HepG2 (cell line): ENCODE results near the gene RIMOC1. TPM values are rescaled to one million over a fixed set of nuclear protein-coding genes. Genes with fewer than 3 reads are reported as not detected.

Experiments used
- ATAC-seq: fragments of 200-7000 bp; cut with Tn5 transposase; 3 replicates; pipeline ENCODE4 v1.9.1; 2020; ENCODE audit warnings: mild to moderate bottlenecking, moderate library complexity
- BruUV-seq: library from RNA; stranded (reverse); fragments of 400-500 nt; replicated peaks from 2 replicates; lab custom pipeline; 2021; lab: Mats Ljungman, UMichigan
- CTCF ChIA-PET: fragments of 300-600 bp; formaldehyde crosslinking; extraction: SDS; loops from one replicate; lab custom pipeline; 2021; ENCODE audit warnings: low total read pairs, inconsistent platforms, low intra/inter-chr PET ratio; lab: Yijun Ruan, JAX
- POLR2A ChIA-PET: fragments of 350-600 bp; sonication (Branson Sonifier 250); formaldehyde crosslinking; loops from one replicate; lab custom pipeline; 2020; ENCODE audit warnings: antibody characterized with exemption, inconsistent platforms; lab: Yijun Ruan, JAX
- DNase-seq: peaks from one replicate; pipeline ENCODE4 v3.0.0-alpha.2; 2015; ENCODE audit warnings: low spot score
- FAIRE-seq: peaks from 3 replicates; lab custom pipeline; 2011; peaks lifted over from hg19 to GRCh38; lab: Jason Lieb, UNC
- H2AFZ ChIP-seq: one replicate; pipeline ENCODE4 v1.6.1; 2011; ENCODE audit warnings: low read length, inconsistent platforms
- H3K27ac ChIP-seq: fragments of 300-600 bp; 3 replicates; pipeline ENCODE4 v1.8.0; 2011; ENCODE audit warnings: mixed run types, mild to moderate bottlenecking, mixed read lengths, low read length, inconsistent platforms; ENCODE audit not compliant: insufficient read depth; ENCODE audit errors: extremely low read length
- H3K27me3 ChIP-seq, 2 experiments: fragments of 200-600 bp in 1 of 2; 2 replicates in 1 of 2; 3 replicates in 1 of 2; pipeline versions ENCODE4 v1.6.0 to v1.8.0; 2011; ENCODE audit warnings: low read length in 2 of 2, mild to moderate bottlenecking in 2 of 2, moderate library complexity in 2 of 2, inconsistent platforms in 1 of 2; ENCODE audit not compliant: insufficient read depth in 2 of 2, control insufficient read depth in 1 of 2
- H3K36me3 ChIP-seq, 2 experiments: fragments of 200-600 bp in 1 of 2; replicated peaks in 1 of 2; 2 replicates in 1 of 2; 3 replicates in 1 of 2; pipeline versions ENCODE4 v1.5.1 to v1.8.0; 2011; ENCODE audit warnings: low read length in 2 of 2, inconsistent platforms in 1 of 2; ENCODE audit not compliant: insufficient read depth in 2 of 2, control insufficient read depth in 1 of 2
- H3K4me1 ChIP-seq: 2 replicates; pipeline ENCODE4 v1.5.1; 2012; ENCODE audit warnings: low read length, inconsistent platforms; ENCODE audit not compliant: insufficient read depth
- H3K4me2 ChIP-seq: 2 replicates; pipeline ENCODE4 v1.6.0; 2011; ENCODE audit warnings: low read depth, low read length, inconsistent platforms
- H3K4me3 ChIP-seq, 3 experiments: fragments of 200-600 bp in 1 of 3; sonication (generic), shearing (Covaris generic) in 1 of 3; replicated peaks in 1 of 3; 2 replicates each; pipeline ENCODE4 v1.5.1; 2011 to 2016; ENCODE audit warnings: low read length in 3 of 3, inconsistent platforms in 2 of 3, low read depth in 2 of 3, mild to moderate bottlenecking in 2 of 3, control low read depth in 1 of 3, mixed read lengths in 1 of 3; ENCODE audit not compliant: insufficient read depth in 1 of 3
- H3K79me2 ChIP-seq: one replicate; pipeline ENCODE4 v1.6.1; 2011; ENCODE audit warnings: low read length, inconsistent platforms; ENCODE audit not compliant: insufficient read depth
- H3K9ac ChIP-seq: 2 replicates; pipeline ENCODE4 v1.6.0; 2011; ENCODE audit warnings: mild to moderate bottlenecking, low read depth, low read length, inconsistent platforms; ENCODE audit not compliant: insufficient read depth
- H3K9me3 ChIP-seq: 2 replicates; pipeline ENCODE4 v1.5.1; 2012; ENCODE audit warnings: mild to moderate bottlenecking, low read length
- H4K20me1 ChIP-seq: 2 replicates; pipeline ENCODE4 v1.6.0; 2011; ENCODE audit warnings: inconsistent platforms, mild to moderate bottlenecking, low read length, moderate library complexity; ENCODE audit not compliant: insufficient read depth
- BHLHE40 ChIP-seq: IDR thresholded peaks from 2 replicates; pipeline ENCODE4 v1.6.1; 2011; ENCODE audit warnings: low read length, improper control_type of control experiment
- ERF ChIP-seq: IDR thresholded peaks from 2 replicates; pipeline ENCODE4 v1.6.1; 2018; ENCODE audit warnings: missing biosample characterization, missing genetic modification reagents
- IKZF1 ChIP-seq: fragments of 450-650 bp; IDR thresholded peaks from 2 replicates; pipeline ENCODE4 v1.7.1; 2016
- KAT8 ChIP-seq: IDR thresholded peaks from 2 replicates; pipeline ENCODE4 v1.6.1; 2016; ENCODE audit warnings: missing genetic modification reagents, missing compliant biosample characterization
- MATR3 ChIP-seq: sonication (generic); formaldehyde crosslinking; IDR thresholded peaks from 2 replicates; pipeline ENCODE4 v1.4.0; 2020; ENCODE audit warnings: missing genetic modification reagents
- MLLT10 ChIP-seq: sonication (generic); formaldehyde crosslinking; IDR thresholded peaks from 2 replicates; pipeline ENCODE4 v1.4.0; 2020; ENCODE audit warnings: missing genetic modification reagents
- MTA3 ChIP-seq: sonication (generic); formaldehyde crosslinking; IDR thresholded peaks from 2 replicates; pipeline ENCODE4 v1.4.0; 2020; ENCODE audit warnings: missing genetic modification reagents
- MTF1 ChIP-seq: sonication (generic); formaldehyde crosslinking; IDR thresholded peaks from 2 replicates; pipeline ENCODE4 v1.5.0; 2020; ENCODE audit warnings: missing genetic modification reagents
- NCOA1 ChIP-seq: sonication (generic); formaldehyde crosslinking; IDR thresholded peaks from 2 replicates; pipeline ENCODE4 v1.9.0; 2021; ENCODE audit warnings: missing genetic modification reagents
- NFYB ChIP-seq: sonication (generic); formaldehyde crosslinking; IDR thresholded peaks from 2 replicates; pipeline ENCODE4 v1.4.0; 2020; ENCODE audit warnings: missing genetic modification reagents
- SALL2 ChIP-seq: sonication (generic); formaldehyde crosslinking; IDR thresholded peaks from 2 replicates; pipeline ENCODE4 v1.8.1; 2023; ENCODE audit warnings: mild to moderate bottlenecking, missing genetic modification reagents, inconsistent platforms
- ZNF331 ChIP-seq: sonication (generic); formaldehyde crosslinking; IDR thresholded peaks from 2 replicates; pipeline ENCODE4 v1.4.0; 2020; ENCODE audit warnings: missing genetic modification reagents
- ZNF777 ChIP-seq: sonication (generic); formaldehyde crosslinking; IDR thresholded peaks from 2 replicates; pipeline ENCODE4 v1.4.0; 2020; ENCODE audit warnings: missing genetic modification reagents
- ZSCAN21 ChIP-seq: sonication (generic); formaldehyde crosslinking; IDR thresholded peaks from 2 replicates; pipeline ENCODE4 v1.8.0; 2022; ENCODE audit warnings: mild to moderate bottlenecking, missing genetic modification reagents, moderate library complexity, borderline replicate concordance
- ZSCAN29 ChIP-seq: sonication (generic); formaldehyde crosslinking; conservative IDR thresholded peaks from 2 replicates; pipeline ENCODE4 v1.4.0; 2020; ENCODE audit warnings: mild to moderate bottlenecking, missing genetic modification reagents
- WGBS: methylation state at CpG from one replicate; pipeline ENCODE4 v1.1.6; 2017; ENCODE audit warnings: low lambda C conversion rate; 5-methylcytosine and 5-hydroxymethylcytosine counted together
- in situ Hi-C: cut with HindIII; loops from 2 replicates; pipeline ENCODE4 v1.10.0; 2017; ENCODE audit warnings: low pct_unique_long_range_greater_than_20kb; ENCODE audit not compliant: extremely low pct_ligation_motif_present
- intact Hi-C: fragments of 100-400 bp; cut with micrococcal nuclease; formaldehyde crosslinking; loops from one replicate; pipeline ENCODE4 v1.10.0; 2022; ENCODE audit not compliant: unreplicated experiment
- polyA plus RNA-seq, 8 experiments: library from polyadenylated mRNA; depleted of rRNA in 3 of 8; stranded (reverse) in 7 of 8; unstranded in 1 of 8; fragments of >200 nt; fragmentation: Illumina TruSeq in 4 of 8; extraction: Trizol in 4 of 8; gene quantifications; 2 replicates each; pipeline versions ENCODE4 v1.2.1 to v1.2.3, GENCODE V29; 2011 to 2016; ENCODE audit warnings: low read depth in 4 of 8, missing spikeins in 1 of 8, mixed read lengths in 1 of 8; ENCODE audit not compliant: insufficient read depth in 1 of 8
- total RNA-seq, 5 experiments: library from RNA; depleted of rRNA; stranded (reverse); fragments of >200 nt; fragmentation: Illumina TruSeq; extraction: Trizol; gene quantifications; 2 replicates each; pipeline ENCODE4 v1.2.3, GENCODE V29; 2016; ENCODE audit warnings: low read depth in 1 of 5
- TF ChIP-seq, protein P1 (sequence below): sonication (generic); formaldehyde crosslinking; IDR thresholded peaks from 2 replicates; pipeline ENCODE4 v1.4.0; 2020; ENCODE audit warnings: missing genetic modification reagents
- TF ChIP-seq, protein P2 (sequence below): sonication (generic); formaldehyde crosslinking; IDR thresholded peaks from 2 replicates; pipeline ENCODE4 v1.5.1; 2020; ENCODE audit warnings: missing genetic modification reagents, mild to moderate bottlenecking, borderline replicate concordance

Gene RIMOC1
- total and polyA plus RNA-seq, 2 of the 13 experiments (the other 11 are each of a cell fraction or from before 2014, with no cell fraction given): 16.3 to 16.9 TPM

DNA sequence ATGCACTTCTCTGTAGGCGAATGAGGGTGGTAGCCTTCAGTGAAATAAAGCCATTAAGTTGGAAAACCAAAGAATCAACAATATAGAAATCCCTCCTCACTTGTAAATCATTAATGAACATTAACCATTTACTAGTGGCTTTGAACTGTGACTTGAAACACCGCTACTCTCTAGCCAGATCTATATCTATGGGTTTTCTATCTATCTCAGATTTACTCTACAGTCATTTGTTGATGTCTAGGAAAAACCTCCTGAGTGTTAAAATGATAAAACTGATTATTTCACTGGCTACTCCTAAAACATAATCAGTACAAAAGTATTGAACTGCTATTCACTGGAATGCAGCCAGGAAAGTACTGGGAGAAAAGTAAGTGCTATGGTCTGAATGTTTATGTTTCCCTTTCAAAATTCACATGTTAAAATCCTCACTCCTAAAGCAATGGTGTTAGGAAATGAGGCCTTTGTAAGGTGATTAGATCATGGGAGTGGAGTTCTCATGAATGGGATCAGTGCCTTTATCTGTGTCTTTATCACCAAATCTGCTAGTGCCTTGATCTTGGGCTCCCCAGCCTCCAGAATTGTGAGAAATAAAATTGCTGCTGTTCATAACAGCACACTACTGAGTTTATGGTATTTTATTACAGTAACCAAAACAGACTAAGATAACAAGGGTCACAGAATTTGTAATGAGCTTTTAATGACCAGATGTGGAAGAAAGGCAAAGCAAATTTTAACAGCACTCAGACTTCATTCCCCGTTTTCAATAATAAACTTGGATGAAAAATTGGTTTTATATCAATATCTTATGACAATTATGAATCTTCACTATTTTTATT is 25.3 kb upstream of the RIMOC1 start (continued):
- TF ChIP-seq, protein P1, sequence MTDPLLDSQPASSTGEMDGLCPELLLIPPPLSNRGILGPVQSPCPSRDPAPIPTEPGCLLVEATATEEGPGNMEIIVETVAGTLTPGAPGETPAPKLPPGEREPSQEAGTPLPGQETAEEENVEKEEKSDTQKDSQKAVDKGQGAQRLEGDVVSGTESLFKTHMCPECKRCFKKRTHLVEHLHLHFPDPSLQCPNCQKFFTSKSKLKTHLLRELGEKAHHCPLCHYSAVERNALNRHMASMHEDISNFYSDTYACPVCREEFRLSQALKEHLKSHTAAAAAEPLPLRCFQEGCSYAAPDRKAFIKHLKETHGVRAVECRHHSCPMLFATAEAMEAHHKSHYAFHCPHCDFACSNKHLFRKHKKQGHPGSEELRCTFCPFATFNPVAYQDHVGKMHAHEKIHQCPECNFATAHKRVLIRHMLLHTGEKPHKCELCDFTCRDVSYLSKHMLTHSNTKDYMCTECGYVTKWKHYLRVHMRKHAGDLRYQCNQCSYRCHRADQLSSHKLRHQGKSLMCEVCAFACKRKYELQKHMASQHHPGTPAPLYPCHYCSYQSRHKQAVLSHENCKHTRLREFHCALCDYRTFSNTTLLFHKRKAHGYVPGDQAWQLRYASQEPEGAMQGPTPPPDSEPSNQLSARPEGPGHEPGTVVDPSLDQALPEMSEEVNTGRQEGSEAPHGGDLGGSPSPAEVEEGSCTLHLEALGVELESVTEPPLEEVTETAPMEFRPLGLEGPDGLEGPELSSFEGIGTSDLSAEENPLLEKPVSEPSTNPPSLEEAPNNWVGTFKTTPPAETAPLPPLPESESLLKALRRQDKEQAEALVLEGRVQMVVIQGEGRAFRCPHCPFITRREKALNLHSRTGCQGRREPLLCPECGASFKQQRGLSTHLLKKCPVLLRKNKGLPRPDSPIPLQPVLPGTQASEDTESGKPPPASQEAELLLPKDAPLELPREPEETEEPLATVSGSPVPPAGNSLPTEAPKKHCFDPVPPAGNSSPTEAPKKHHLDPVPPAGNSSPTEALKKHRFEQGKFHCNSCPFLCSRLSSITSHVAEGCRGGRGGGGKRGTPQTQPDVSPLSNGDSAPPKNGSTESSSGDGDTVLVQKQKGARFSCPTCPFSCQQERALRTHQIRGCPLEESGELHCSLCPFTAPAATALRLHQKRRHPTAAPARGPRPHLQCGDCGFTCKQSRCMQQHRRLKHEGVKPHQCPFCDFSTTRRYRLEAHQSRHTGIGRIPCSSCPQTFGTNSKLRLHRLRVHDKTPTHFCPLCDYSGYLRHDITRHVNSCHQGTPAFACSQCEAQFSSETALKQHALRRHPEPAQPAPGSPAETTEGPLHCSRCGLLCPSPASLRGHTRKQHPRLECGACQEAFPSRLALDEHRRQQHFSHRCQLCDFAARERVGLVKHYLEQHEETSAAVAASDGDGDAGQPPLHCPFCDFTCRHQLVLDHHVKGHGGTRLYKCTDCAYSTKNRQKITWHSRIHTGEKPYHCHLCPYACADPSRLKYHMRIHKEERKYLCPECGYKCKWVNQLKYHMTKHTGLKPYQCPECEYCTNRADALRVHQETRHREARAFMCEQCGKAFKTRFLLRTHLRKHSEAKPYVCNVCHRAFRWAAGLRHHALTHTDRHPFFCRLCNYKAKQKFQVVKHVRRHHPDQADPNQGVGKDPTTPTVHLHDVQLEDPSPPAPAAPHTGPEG: no peak
- TF ChIP-seq NCOA1: no peak
- TF ChIP-seq KAT8: no peak

GRCh38 chr5:41882765-41883164 is 21.4 kb upstream of the RIMOC1 start:
- CTCF ChIA-PET: no interaction called here
- intact Hi-C loops: no loop called here
- FAIRE-seq: no peak
- TF ChIP-seq ZSCAN21: no peak
- TF ChIP-seq MTF1 (CRISPR knock-in tag): no peak
- TF ChIP-seq ZNF331 (CRISPR knock-in tag): no peak
- no peak for TF ChIP-seq ZSCAN29 (CRISPR knock-in tag)
- no peak for TF ChIP-seq NFYB (CRISPR knock-in tag)
- TF ChIP-seq ERF (CRISPR knock-in tag): no peak
- TF ChIP-seq MATR3 (CRISPR knock-in tag): no peak
- TF ChIP-seq SALL2 (CRISPR knock-in tag): no peak
- TF ChIP-seq, protein P2, sequence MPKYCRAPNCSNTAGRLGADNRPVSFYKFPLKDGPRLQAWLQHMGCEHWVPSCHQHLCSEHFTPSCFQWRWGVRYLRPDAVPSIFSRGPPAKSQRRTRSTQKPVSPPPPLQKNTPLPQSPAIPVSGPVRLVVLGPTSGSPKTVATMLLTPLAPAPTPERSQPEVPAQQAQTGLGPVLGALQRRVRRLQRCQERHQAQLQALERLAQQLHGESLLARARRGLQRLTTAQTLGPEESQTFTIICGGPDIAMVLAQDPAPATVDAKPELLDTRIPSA: no peak
- TF ChIP-seq MTA3 (CRISPR knock-in tag): no peak
- TF ChIP-seq BHLHE40: no peak
- no peak for TF ChIP-seq MLLT10 (CRISPR knock-in tag)
- no peak for TF ChIP-seq IKZF1
- TF ChIP-seq ZNF777: no peak

More at GRCh38 chr5:41882765-41883164, 21.4 kb upstream of the RIMOC1 start:
- 16% methylated on average over 5 of the region's 5 CpGs for WGBS
- Histone ChIP-seq H3K79me2 (no peaks in the 10 kb centered on the region), H3K27me3 (no peaks in the 10 kb centered on the region), H3K36me3 (no peaks in the 10 kb centered on the region), H3K9ac (no peak overlapping the region), H4K20me1 (no peaks in the 10 kb centered on the region), H3K9me3 (no peaks in the 10 kb centered on the region), H3K4me1 (peaks cover 15% of the 10 kb centered on the region), H2AFZ (no peak overlapping the region), H3K4me3 (no peak overlapping the region), H3K4me2 (no peak overlapping the region), H3K27ac (no peak overlapping the region)
- POLR2A ChIA-PET: no interaction called here
- DNase-seq (no peak), ATAC-seq (no peak)
- BruUV-seq: no TSS peak
- in situ Hi-C loops: no loop called here
